ENCODE data around the gene TP53I13. TPM values are rescaled to one million over a fixed set of nuclear protein-coding genes. Genes with fewer than 3 reads are reported as not detected.

TP53I13 gene
- total and polyA plus RNA-seq, 4 donors, result 24.2 to 126 (median 61.4) TPM

DNA sequence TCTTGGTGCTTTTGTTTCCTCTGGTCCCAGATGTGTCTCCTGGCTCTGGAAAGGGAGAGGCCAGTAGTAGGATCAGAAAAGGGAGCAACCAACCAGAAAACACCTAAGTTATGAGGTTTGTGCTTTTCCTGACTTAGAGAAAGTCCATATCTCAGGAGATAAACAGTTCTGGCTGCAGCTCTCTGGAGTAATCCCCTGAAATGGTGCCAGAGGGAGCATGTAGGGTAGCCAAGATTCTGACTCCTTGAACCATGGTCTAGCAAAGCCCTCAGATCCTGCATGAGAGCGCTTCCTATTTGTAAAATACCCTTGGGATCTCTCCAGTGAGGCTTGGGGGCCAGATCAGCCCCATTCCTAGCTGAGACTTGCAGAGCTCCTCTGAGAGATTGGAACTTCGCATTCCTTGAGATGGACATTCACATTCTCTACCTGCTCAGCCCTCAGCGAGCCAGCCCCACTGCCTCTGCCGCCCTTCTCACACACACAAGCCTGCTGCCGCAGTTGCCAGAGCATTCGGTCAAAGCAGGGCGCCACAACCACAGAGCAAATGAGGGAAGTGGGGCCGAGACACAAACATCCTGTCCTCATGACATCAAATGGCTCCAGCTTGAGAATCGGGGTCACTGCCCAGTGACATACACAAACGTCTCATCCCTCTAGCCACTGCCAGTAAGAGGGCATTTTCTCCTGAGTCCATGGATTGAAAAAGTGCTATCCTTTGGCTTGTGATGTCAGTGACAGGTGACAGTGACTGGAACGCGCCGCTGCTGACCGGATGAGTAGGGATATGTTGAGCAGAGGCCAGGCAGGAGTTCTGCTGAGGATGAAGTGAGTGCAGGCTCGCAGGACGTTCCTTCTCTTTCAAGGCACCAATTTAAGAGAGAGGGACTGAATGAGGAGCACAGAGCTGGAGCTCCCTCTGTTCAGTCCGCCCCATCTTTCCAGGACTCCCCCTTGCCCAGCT is 6.7 kb upstream of the TP53I13 start:
- H3K36me3 ChIP-seq (ENCODE audit: control insufficient read depth in 4 of 4, insufficient read depth in 4 of 4, low read length in 4 of 4), result peaks cover 0 to 2% (median 0%) of the 10 kb centered on the region in 4 donors
- no peaks in the 10 kb centered on the region for H3K9me3 ChIP-seq (ENCODE audit: control insufficient read depth in 4 of 4, insufficient read depth in 3 of 4, low read length in 3 of 4)
- DNase-seq, result peak; percentile 54 to 70 (median 61)
- no peak overlapping the region for H3K9ac ChIP-seq (ENCODE audit: insufficient read depth in 1 of 2, low read length in 2 of 2)
- WGBS, 2 donors, result 53% methylated on average over 17 of the region's 17 CpGs
- no peak for ATAC-seq (ENCODE audit: insufficient read depth, low FRiP score)
- no peak for TF ChIP-seq CTCF (IDR thresholded peaks at IDR 0.05; ENCODE audit: control extremely low read depth, extremely low read depth)
- peaks cover 0 to 10% (median 6%) of the 10 kb centered on the region in 3 donors for H3K27me3 ChIP-seq (ENCODE audit: control insufficient read depth in 3 of 3, insufficient read depth in 3 of 3, low read length in 2 of 3)
- peaks cover 0 to 35% (median 12%) of the 10 kb centered on the region in 5 donors for H3K4me1 ChIP-seq (ENCODE audit: control insufficient read depth in 5 of 5, insufficient read depth in 5 of 5, low read length in 5 of 5)
- H3K4me3 ChIP-seq, result no peak overlapping the region
- H3K27ac ChIP-seq (ENCODE audit: low read depth in 1 of 2, low read length in 1 of 2), result peak overlapping the region in 1 of 2 donors; percentile 40

DNA sequence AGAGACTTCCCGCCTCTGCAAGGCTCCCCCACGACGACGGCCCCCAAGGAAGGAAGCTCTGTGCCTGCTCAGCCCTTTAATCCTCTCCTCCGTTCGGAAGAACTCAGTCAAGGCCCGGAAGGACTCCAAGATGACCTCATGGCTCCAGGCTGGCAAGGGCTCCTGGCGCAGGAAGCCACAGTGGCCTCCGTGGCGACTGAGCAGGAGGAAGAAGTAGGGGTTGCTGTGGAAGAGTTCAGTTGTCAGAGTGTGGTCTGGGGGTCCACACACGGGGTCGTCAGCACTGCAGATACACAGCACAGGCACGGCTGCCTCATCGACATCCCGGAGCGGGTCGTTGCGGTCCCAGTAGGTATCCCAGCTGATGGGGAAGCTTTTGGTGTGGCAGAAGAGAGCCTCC is 5.9 kb upstream of the TP53I13 start:
- Histone ChIP-seq H3K9me3 (ENCODE audit: control insufficient read depth in 4 of 4, insufficient read depth in 3 of 4, low read length in 3 of 4) (no peaks in the 10 kb centered on the region), H3K27me3 (ENCODE audit: control insufficient read depth in 3 of 3, insufficient read depth in 3 of 3, low read length in 2 of 3) (peaks cover 0 to 10% (median 6%) of the 10 kb centered on the region in 3 donors), H3K4me3 (no peak overlapping the region), H3K4me1 (ENCODE audit: control insufficient read depth in 5 of 5, insufficient read depth in 5 of 5, low read length in 5 of 5) (peaks cover 0 to 34% (median 12%) of the 10 kb centered on the region in 5 donors), H3K27ac (ENCODE audit: low read depth in 1 of 2, low read length in 1 of 2) (no peak overlapping the region), H3K36me3 (ENCODE audit: control insufficient read depth in 4 of 4, insufficient read depth in 4 of 4, low read length in 4 of 4) (peaks cover 0 to 2% (median 0%) of the 10 kb centered on the region in 4 donors), H3K9ac (ENCODE audit: insufficient read depth in 1 of 2, low read length in 2 of 2) (no peak overlapping the region)
- DNase-seq (no peak), ATAC-seq (ENCODE audit: insufficient read depth, low FRiP score) (no peak)
- WGBS, 2 donors, result 74 to 76% methylated on average over 18 of the region's 18 CpGs
- no peak for TF ChIP-seq CTCF (IDR thresholded peaks at IDR 0.05; ENCODE audit: control extremely low read depth, extremely low read depth)

DNA sequence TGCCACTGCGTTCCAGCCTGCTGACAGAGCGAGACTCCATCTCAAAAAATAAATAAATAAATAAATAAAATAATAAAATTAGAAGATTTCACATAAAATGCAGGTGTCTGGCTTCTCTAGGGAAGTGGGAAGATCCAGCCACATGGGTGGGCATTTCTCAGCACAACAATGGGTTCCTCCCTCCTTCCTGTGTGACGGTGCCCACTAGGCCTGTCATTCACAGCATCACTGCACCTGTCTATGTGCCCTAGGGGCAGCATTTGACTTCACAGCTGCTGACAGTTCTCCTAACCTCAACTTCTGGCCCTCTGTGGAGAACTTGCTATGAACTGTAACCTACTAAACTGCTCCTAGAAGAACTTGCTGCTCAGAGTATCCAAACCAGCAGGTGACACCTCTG is 4.7 kb upstream of the TP53I13 start:
- no peak overlapping the region for H3K27ac ChIP-seq (ENCODE audit: low read depth in 1 of 2, low read length in 1 of 2)
- DNase-seq (no peak), ATAC-seq (ENCODE audit: insufficient read depth, low FRiP score) (no peak)
- H3K9ac ChIP-seq (ENCODE audit: insufficient read depth in 1 of 2, low read length in 2 of 2), result no peak overlapping the region
- peaks cover 0 to 10% (median 6%) of the 10 kb centered on the region in 3 donors for H3K27me3 ChIP-seq (ENCODE audit: control insufficient read depth in 3 of 3, insufficient read depth in 3 of 3, low read length in 2 of 3)
- WGBS, 2 donors, result 88 to 89% methylated on average over 3 of the region's 3 CpGs
- H3K4me3 ChIP-seq, result no peak overlapping the region
- H3K36me3 ChIP-seq (ENCODE audit: control insufficient read depth in 4 of 4, insufficient read depth in 4 of 4, low read length in 4 of 4), result peaks cover 0 to 2% (median 0%) of the 10 kb centered on the region in 4 donors
- H3K9me3 ChIP-seq (ENCODE audit: control insufficient read depth in 4 of 4, insufficient read depth in 3 of 4, low read length in 3 of 4), result no peaks in the 10 kb centered on the region
- peaks cover 0 to 36% (median 12%) of the 10 kb centered on the region in 5 donors for H3K4me1 ChIP-seq (ENCODE audit: control insufficient read depth in 5 of 5, insufficient read depth in 5 of 5, low read length in 5 of 5)
- no peak for TF ChIP-seq CTCF (IDR thresholded peaks at IDR 0.05; ENCODE audit: control extremely low read depth, extremely low read depth)

Data from lung (tissue), 12 donors.